ENCODE data around the gene ATAD2B. TPM values are rescaled to one million over a fixed set of nuclear protein-coding genes. Genes with fewer than 3 reads are reported as not detected.

The ATAD2B gene
- total RNA-seq, 4 donors from 2014 or later: 39.0 to 56.9 (median 45.2) TPM

GRCh38 chr2:23838581-23838980, 88.3 kb downstream of the ATAD2B start:
- TF ChIP-seq CTCF (IDR thresholded peaks at IDR 0.05): no peak
- TF ChIP-seq POLR2A (IDR thresholded peaks at IDR 0.05): no peak
- TF ChIP-seq EP300 (IDR thresholded peaks at IDR 0.05): no peak
- Histone ChIP-seq H3K4me3 (no peak overlapping the region), H3K27ac (no peak overlapping the region), H3K4me1 (peaks cover 0 to 12% (median 0%) of the 10 kb centered on the region in 4 donors), H3K36me3 (peaks cover 0 to 25% (median 0%) of the 10 kb centered on the region in 3 donors), H3K9me3 (no peaks in the 10 kb centered on the region), H3K27me3 (no peaks in the 10 kb centered on the region)
- DNase-seq (ENCODE audit: low spot score in 2 of 2): no peak
- WGBS, 2 donors: 61 to 78% methylated on average over 1 of the region's 1 CpG

- no peak for DNase-seq (ENCODE audit: low spot score in 2 of 2)
- H3K27ac ChIP-seq: no peak overlapping the region
- H3K4me3 ChIP-seq: no peak overlapping the region
- 94 to 96% methylated on average over 1 of the region's 1 CpG for WGBS, 2 donors
- H3K36me3 ChIP-seq: peaks cover 0 to 25% (median 0%) of the 10 kb centered on the region in 3 donors
- TF ChIP-seq CTCF (IDR thresholded peaks at IDR 0.05) (no peak), POLR2A (IDR thresholded peaks at IDR 0.05) (no peak), EP300 (IDR thresholded peaks at IDR 0.05) (no peak)
- H3K27me3 ChIP-seq: no peaks in the 10 kb centered on the region
- H3K4me1 ChIP-seq: peaks cover 0 to 6% (median 0%) of the 10 kb centered on the region in 4 donors
- H3K9me3 ChIP-seq: no peaks in the 10 kb centered on the region
Observed at GRCh38 chr2:23837871-23838270, 89.1 kb downstream of the ATAD2B start.

- no peak overlapping the region for H3K4me3 ChIP-seq
- H3K27ac ChIP-seq: no peak overlapping the region
- H3K36me3 ChIP-seq: peaks cover 0 to 25% (median 0%) of the 10 kb centered on the region in 3 donors
- H3K27me3 ChIP-seq: no peaks in the 10 kb centered on the region
- no peaks in the 10 kb centered on the region for H3K9me3 ChIP-seq
- TF ChIP-seq POLR2A (IDR thresholded peaks at IDR 0.05): no peak
- no peak for TF ChIP-seq CTCF (IDR thresholded peaks at IDR 0.05)
- no peak for TF ChIP-seq EP300 (IDR thresholded peaks at IDR 0.05)
- DNase-seq (ENCODE audit: low spot score in 2 of 2): no peak
- H3K4me1 ChIP-seq: no peaks in the 10 kb centered on the region
- WGBS, 2 donors: 95 to 98% methylated on average over 5 to 7 of the region's 9 CpGs
Observed at GRCh38 chr2:23836971-23837565, 89.9 kb downstream of the ATAD2B start.

- Histone ChIP-seq H3K9me3 (no peaks in the 10 kb centered on the region), H3K4me3 (no peak overlapping the region), H3K27me3 (no peaks in the 10 kb centered on the region), H3K4me1 (no peaks in the 10 kb centered on the region), H3K27ac (no peak overlapping the region), H3K36me3 (peaks cover 0 to 24% (median 0%) of the 10 kb centered on the region in 3 donors)
- WGBS, 2 donors: 90 to 93% methylated on average over 3 to 5 of the region's 5 CpGs
- DNase-seq (ENCODE audit: low spot score in 2 of 2): no peak
- no peak for TF ChIP-seq EP300 (IDR thresholded peaks at IDR 0.05)
- TF ChIP-seq POLR2A (IDR thresholded peaks at IDR 0.05): no peak
- TF ChIP-seq CTCF (IDR thresholded peaks at IDR 0.05): no peak
Observed at GRCh38 chr2:23836505-23836904, 90.4 kb downstream of the ATAD2B start.

- Histone ChIP-seq H3K27ac (no peak overlapping the region), H3K4me1 (no peaks in the 10 kb centered on the region), H3K4me3 (no peak overlapping the region), H3K27me3 (no peaks in the 10 kb centered on the region), H3K36me3 (peaks cover 0 to 21% (median 0%) of the 10 kb centered on the region in 3 donors), H3K9me3 (no peaks in the 10 kb centered on the region)
- DNase-seq (ENCODE audit: low spot score in 2 of 2): no peak
- WGBS, 2 donors: 97 to 99% methylated on average over 8 to 9 of the region's 9 CpGs
- TF ChIP-seq EP300 (IDR thresholded peaks at IDR 0.05) (no peak), CTCF (IDR thresholded peaks at IDR 0.05) (no peak), POLR2A (IDR thresholded peaks at IDR 0.05) (no peak)
Observed at GRCh38 chr2:23835988-23836387, 90.9 kb downstream of the ATAD2B start.
